Upper lobe of right lung (tissue), 1 donor: ENCODE results near the gene PLCL2. TPM values are rescaled to one million over a fixed set of nuclear protein-coding genes. Genes with fewer than 3 reads are reported as not detected.

ENCODE experiments used
- ATAC-seq: fragments of 200-7000 bp; cut with Tn5 transposase; one replicate; pipeline ENCODE4 v1.9.1; 2020; ENCODE audit warnings: mild to moderate bottlenecking, moderate library complexity
- DNase-seq: peaks from one replicate; pipeline ENCODE4 v3.0.0-alpha.2; 2020
- H3K27ac ChIP-seq: fragments of 200-600 bp; one replicate; pipeline ENCODE4 v1.8.0; 2022
- H3K27me3 ChIP-seq: fragments of 200-600 bp; one replicate; pipeline ENCODE4 v1.8.0; 2022; ENCODE audit warnings: mild to moderate bottlenecking
- H3K36me3 ChIP-seq: fragments of 200-600 bp; one replicate; pipeline ENCODE4 v1.8.0; 2022
- H3K4me1 ChIP-seq: fragments of 200-600 bp; one replicate; pipeline ENCODE4 v1.8.0; 2022
- H3K4me3 ChIP-seq: fragments of 200-600 bp; one replicate; pipeline ENCODE4 v1.8.0; 2022; ENCODE audit warnings: mild to moderate bottlenecking
- H3K9me3 ChIP-seq: fragments of 200-600 bp; one replicate; pipeline ENCODE4 v1.8.0; 2022
- CTCF ChIP-seq: fragments of 200-600 bp; IDR thresholded peaks from one replicate; pipeline ENCODE4 v1.8.0; 2022; ENCODE audit warnings: antibody characterized with exemption
- intact Hi-C: fragments of 100-400 bp; cut with DNase I; formaldehyde crosslinking; loops from one replicate; pipeline ENCODE4 v1.11.0; 2022
- total RNA-seq: library from RNA; stranded (reverse); fragmentation: NEBNext Ultra II Directional; extraction: Animal tissue kit (Norgen Biotek cat#: 25700); gene quantifications from one replicate; pipeline ENCODE4 v1.2.1, GENCODE V29; 2021
- donor health status: DM: no; HTN: yes; CAD: no; lungs with severe emphysema.

The PLCL2 gene
- total RNA-seq, 1 donor from 2014 or later, result 9.1 TPM

- ATAC-seq, result no peak
- Histone ChIP-seq H3K27me3 (no peaks in the 10 kb centered on the region), H3K4me3 (no peak overlapping the region), H3K36me3 (no peaks in the 10 kb centered on the region), H3K4me1 (peaks cover 11% of the 10 kb centered on the region), H3K9me3 (no peaks in the 10 kb centered on the region), H3K27ac (no peak overlapping the region)
- DNase-seq, result no peak
- no peak for TF ChIP-seq CTCF
- intact Hi-C loops, result no loop called here
These were observed 156.2 kb downstream of the PLCL2 start for GRCh38 chr3:17040990-17041377.

GRCh38 chr3:17044855-17045254 is 160.1 kb downstream of the PLCL2 start:
- Histone ChIP-seq H3K27me3 (no peaks in the 10 kb centered on the region), H3K4me3 (no peak overlapping the region), H3K4me1 (peaks cover 4% of the 10 kb centered on the region), H3K9me3 (peaks cover 5% of the 10 kb centered on the region), H3K27ac (no peak overlapping the region), H3K36me3 (no peaks in the 10 kb centered on the region)
- TF ChIP-seq CTCF, result no peak
- intact Hi-C loops, result no loop called here
- no peak for DNase-seq
- no peak for ATAC-seq

GRCh38 chr3:17045705-17046104 is 160.9 kb downstream of the PLCL2 start:
- ATAC-seq (no peak), DNase-seq (no peak)
- intact Hi-C loops, result no loop called here
- Histone ChIP-seq H3K27me3 (no peaks in the 10 kb centered on the region), H3K4me3 (no peak overlapping the region), H3K27ac (no peak overlapping the region), H3K9me3 (peaks cover 5% of the 10 kb centered on the region), H3K36me3 (no peaks in the 10 kb centered on the region), H3K4me1 (no peaks in the 10 kb centered on the region)
- no peak for TF ChIP-seq CTCF

GRCh38 chr3:17046623-17047022 is 161.9 kb downstream of the PLCL2 start:
- ATAC-seq (no peak), DNase-seq (no peak)
- Histone ChIP-seq H3K27me3 (no peaks in the 10 kb centered on the region), H3K36me3 (no peaks in the 10 kb centered on the region), H3K9me3 (peaks cover 5% of the 10 kb centered on the region), H3K27ac (no peak overlapping the region), H3K4me1 (no peaks in the 10 kb centered on the region), H3K4me3 (no peak overlapping the region)
- no peak for TF ChIP-seq CTCF
- intact Hi-C loops, result no loop called here

GRCh38 chr3:17047162-17047561 is 162.4 kb downstream of the PLCL2 start:
- DNase-seq (no peak), ATAC-seq (no peak)
- TF ChIP-seq CTCF, result no peak
- no peaks in the 10 kb centered on the region for H3K36me3 ChIP-seq
- H3K9me3 ChIP-seq, result peaks cover 5% of the 10 kb centered on the region
- intact Hi-C loops, result no loop called here
- no peaks in the 10 kb centered on the region for H3K27me3 ChIP-seq
- H3K4me3 ChIP-seq, result no peak overlapping the region
- no peak overlapping the region for H3K27ac ChIP-seq
- H3K4me1 ChIP-seq, result no peaks in the 10 kb centered on the region

GRCh38 chr3:17047894-17048293 is 163.1 kb downstream of the PLCL2 start:
- H3K4me3 ChIP-seq, result no peak overlapping the region
- no peak for TF ChIP-seq CTCF
- ATAC-seq (no peak), DNase-seq (no peak)
- peaks cover 5% of the 10 kb centered on the region for H3K9me3 ChIP-seq
- H3K27me3 ChIP-seq, result no peaks in the 10 kb centered on the region
- H3K27ac ChIP-seq, result no peak overlapping the region
- intact Hi-C loops, result no loop called here
- H3K4me1 ChIP-seq, result no peaks in the 10 kb centered on the region
- no peaks in the 10 kb centered on the region for H3K36me3 ChIP-seq
